Osteoblast (primary cell): ENCODE data around the gene SMG1. TPM values are rescaled to one million over a fixed set of nuclear protein-coding genes. Genes with fewer than 3 reads are reported as not detected.

Experiments
- DNase-seq: peaks from one replicate; pipeline ENCODE4 v3.0.0; 2011; ENCODE audit warnings: low spot score, mixed read lengths; ENCODE audit not compliant: insufficient read length; ENCODE audit errors: missing footprints
- H2AFZ ChIP-seq: 2 replicates; pipeline ENCODE4 v1.6.0; 2011; ENCODE audit warnings: mild to moderate bottlenecking, low read length
- H3K27ac ChIP-seq: 2 replicates; pipeline ENCODE4 v1.5.1; 2011; ENCODE audit warnings: mild to moderate bottlenecking, low read depth, low read length, moderate library complexity
- H3K27me3 ChIP-seq: 2 replicates; pipeline ENCODE4 v1.6.0; 2012; ENCODE audit warnings: mild to moderate bottlenecking, control low read depth, inconsistent platforms, low read length, moderate library complexity; ENCODE audit not compliant: insufficient read depth
- H3K36me3 ChIP-seq: 2 replicates; pipeline ENCODE4 v1.5.1; 2011; ENCODE audit warnings: mild to moderate bottlenecking, low read length, control low read depth, moderate library complexity; ENCODE audit not compliant: insufficient read depth
- H3K4me1 ChIP-seq: 2 replicates; pipeline ENCODE4 v1.5.1; 2011; ENCODE audit warnings: mild to moderate bottlenecking, low read length, control low read depth, moderate library complexity; ENCODE audit not compliant: insufficient read depth
- H3K4me2 ChIP-seq: 2 replicates; pipeline ENCODE4 v1.6.0; 2011; ENCODE audit warnings: mild to moderate bottlenecking, low read length; ENCODE audit not compliant: insufficient read depth
- H3K4me3 ChIP-seq: fragments of 200-600 bp; sonication (generic); 3 replicates; pipeline ENCODE4 v1.5.1; 2012; ENCODE audit warnings: mild to moderate bottlenecking, low read length, inconsistent platforms; ENCODE audit not compliant: insufficient read depth
- H3K79me2 ChIP-seq: 2 replicates; pipeline ENCODE4 v1.6.0; 2012; ENCODE audit warnings: mild to moderate bottlenecking, low read length, control low read depth, inconsistent platforms; ENCODE audit not compliant: insufficient read depth
- H3K9me3 ChIP-seq: 2 replicates; pipeline ENCODE4 v1.5.1; 2011; ENCODE audit warnings: low read depth, low read length, control low read depth
- H4K20me1 ChIP-seq: 2 replicates; pipeline ENCODE4 v1.6.0; 2012; ENCODE audit warnings: mild to moderate bottlenecking, low read length, control low read depth; ENCODE audit not compliant: insufficient read depth
- total RNA-seq: library from RNA; depleted of rRNA; stranded (reverse); fragments of >200 nt; gene quantifications from 2 replicates; pipeline ENCODE4 v1.2.3, GENCODE V29; 2012
- TF ChIP-seq, protein P1 (sequence below): IDR thresholded peaks from 2 replicates; pipeline ENCODE4 v1.5.1; 2011; ENCODE audit warnings: mild to moderate bottlenecking, low read depth, low read length, moderate library complexity; ENCODE audit errors: extremely low read depth

The SMG1 gene
- total RNA-seq, 1 donor, result 101 TPM

DNA sequence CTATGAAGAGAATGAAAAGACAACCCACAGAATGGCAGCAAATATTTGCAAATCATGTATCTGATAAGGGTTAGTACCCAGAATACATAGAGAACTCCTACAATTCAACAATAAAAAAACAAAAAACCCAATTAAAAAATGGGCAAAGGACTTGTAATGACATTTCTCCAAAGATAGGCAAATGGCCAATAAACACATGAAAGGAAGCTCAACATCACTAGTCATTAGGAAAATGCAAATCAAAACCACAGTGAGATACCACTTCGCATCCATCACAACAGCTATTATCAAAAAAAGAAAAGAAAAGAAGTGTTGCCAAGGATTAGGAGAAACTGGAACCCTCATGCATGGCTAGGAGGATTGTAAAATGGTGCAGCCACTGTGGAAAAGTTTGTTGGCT is 79.8 kb downstream of the SMG1 start:
- Histone ChIP-seq H3K79me2 (peaks cover 11% of the 10 kb centered on the region), H2AFZ (no peak overlapping the region), H3K9me3 (no peaks in the 10 kb centered on the region), H3K27ac (no peak overlapping the region), H3K27me3 (no peaks in the 10 kb centered on the region), H3K4me2 (no peak overlapping the region), H3K36me3 (peaks cover 80% of the 10 kb centered on the region), H3K4me1 (no peaks in the 10 kb centered on the region), H4K20me1 (no peaks in the 10 kb centered on the region), H3K4me3 (no peak overlapping the region)
- DNase-seq, result no peak
- TF ChIP-seq, protein P1, sequence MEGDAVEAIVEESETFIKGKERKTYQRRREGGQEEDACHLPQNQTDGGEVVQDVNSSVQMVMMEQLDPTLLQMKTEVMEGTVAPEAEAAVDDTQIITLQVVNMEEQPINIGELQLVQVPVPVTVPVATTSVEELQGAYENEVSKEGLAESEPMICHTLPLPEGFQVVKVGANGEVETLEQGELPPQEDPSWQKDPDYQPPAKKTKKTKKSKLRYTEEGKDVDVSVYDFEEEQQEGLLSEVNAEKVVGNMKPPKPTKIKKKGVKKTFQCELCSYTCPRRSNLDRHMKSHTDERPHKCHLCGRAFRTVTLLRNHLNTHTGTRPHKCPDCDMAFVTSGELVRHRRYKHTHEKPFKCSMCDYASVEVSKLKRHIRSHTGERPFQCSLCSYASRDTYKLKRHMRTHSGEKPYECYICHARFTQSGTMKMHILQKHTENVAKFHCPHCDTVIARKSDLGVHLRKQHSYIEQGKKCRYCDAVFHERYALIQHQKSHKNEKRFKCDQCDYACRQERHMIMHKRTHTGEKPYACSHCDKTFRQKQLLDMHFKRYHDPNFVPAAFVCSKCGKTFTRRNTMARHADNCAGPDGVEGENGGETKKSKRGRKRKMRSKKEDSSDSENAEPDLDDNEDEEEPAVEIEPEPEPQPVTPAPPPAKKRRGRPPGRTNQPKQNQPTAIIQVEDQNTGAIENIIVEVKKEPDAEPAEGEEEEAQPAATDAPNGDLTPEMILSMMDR, result no peak

DNA sequence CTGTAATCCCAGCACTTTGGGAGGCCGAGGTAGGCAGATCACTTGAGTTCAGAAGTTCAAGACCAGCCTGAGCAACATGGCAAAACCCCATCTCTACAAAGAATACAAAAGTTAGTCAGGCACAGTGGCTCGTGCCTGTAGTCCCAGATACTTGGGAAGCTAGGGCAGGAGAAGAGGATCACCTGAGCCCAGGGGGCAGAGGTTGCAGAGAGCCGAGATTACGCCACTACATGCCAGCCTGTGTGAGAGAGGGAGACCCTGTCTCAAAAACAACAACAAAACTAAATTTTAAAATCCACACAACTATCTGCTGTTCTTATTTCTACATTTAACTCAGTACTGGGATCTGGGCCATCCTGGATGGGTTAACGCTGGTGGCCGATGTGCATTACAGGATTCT is 83.6 kb downstream of the SMG1 start:
- no peak overlapping the region for H3K4me3 ChIP-seq
- H3K4me1 ChIP-seq, result no peaks in the 10 kb centered on the region
- H3K36me3 ChIP-seq, result peaks cover 69% of the 10 kb centered on the region
- DNase-seq, result no peak
- H3K27ac ChIP-seq, result no peak overlapping the region
- no peaks in the 10 kb centered on the region for H4K20me1 ChIP-seq
- H3K79me2 ChIP-seq, result peaks cover 11% of the 10 kb centered on the region
- H3K4me2 ChIP-seq, result no peak overlapping the region
- H3K9me3 ChIP-seq, result no peaks in the 10 kb centered on the region
- TF ChIP-seq, protein P1, result no peak
- H2AFZ ChIP-seq, result no peak overlapping the region
- no peaks in the 10 kb centered on the region for H3K27me3 ChIP-seq

DNA sequence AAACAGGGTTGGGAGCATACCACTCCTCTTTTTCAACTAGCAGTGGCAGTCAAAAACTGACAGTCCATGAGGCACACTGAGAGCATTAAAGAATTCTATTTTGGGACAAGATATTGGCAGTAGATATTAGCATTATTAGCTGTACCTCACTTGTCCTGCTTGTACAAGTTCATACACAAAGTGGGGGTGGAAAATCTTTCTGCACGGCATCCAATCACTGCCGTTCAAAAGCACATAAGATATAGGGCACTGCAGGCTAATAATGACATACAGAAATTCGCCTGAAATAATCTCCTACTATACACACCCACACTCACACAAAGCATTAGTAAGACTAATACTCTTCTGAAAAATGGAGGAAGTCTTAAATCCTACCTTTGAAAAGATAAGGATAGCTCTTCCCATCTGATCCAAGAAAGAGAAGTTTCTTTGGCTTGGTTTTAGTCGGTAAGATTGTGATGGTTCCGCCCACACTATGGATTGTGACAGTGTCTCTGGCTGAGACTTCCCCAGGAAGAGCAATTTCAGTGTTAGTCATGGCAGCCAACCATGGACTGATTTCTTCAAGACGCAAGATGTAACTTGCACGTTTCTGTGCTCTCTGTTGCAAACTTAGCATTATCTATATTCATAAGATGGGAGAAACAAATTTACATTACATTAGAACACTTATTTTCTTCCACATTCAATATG is 84.2 kb downstream of the SMG1 start:
- no peaks in the 10 kb centered on the region for H3K4me1 ChIP-seq
- H3K27me3 ChIP-seq, result no peaks in the 10 kb centered on the region
- no peak overlapping the region for H3K4me3 ChIP-seq
- no peak overlapping the region for H3K27ac ChIP-seq
- peaks cover 69% of the 10 kb centered on the region for H3K36me3 ChIP-seq
- TF ChIP-seq, protein P1, result no peak
- no peak overlapping the region for H2AFZ ChIP-seq
- DNase-seq, result no peak
- no peaks in the 10 kb centered on the region for H3K9me3 ChIP-seq
- H3K4me2 ChIP-seq, result no peak overlapping the region
- peaks cover 11% of the 10 kb centered on the region for H3K79me2 ChIP-seq
- H4K20me1 ChIP-seq, result no peaks in the 10 kb centered on the region

DNA sequence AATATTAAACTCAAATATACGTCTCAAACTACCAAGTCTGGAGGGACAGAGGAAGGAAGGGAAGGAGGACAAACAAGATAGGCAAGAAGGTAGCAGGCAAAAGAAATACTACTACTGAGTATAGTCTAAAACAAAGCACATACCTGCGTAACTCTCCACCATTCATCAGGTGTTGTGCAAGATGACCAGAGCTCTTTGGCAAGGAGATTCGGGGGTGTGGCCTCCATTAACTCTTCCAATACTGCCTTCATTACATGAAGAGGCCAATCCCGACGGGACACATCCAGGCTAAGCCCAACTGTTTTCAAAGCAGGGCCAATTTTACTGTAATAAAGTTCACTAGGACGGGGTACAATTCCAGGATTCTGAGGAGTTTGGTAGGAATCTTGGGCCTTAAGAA is 86.7 kb downstream of the SMG1 start:
- H3K27me3 ChIP-seq, result no peaks in the 10 kb centered on the region
- no peak overlapping the region for H3K27ac ChIP-seq
- DNase-seq, result no peak
- no peaks in the 10 kb centered on the region for H3K9me3 ChIP-seq
- no peaks in the 10 kb centered on the region for H3K4me1 ChIP-seq
- no peaks in the 10 kb centered on the region for H4K20me1 ChIP-seq
- H3K79me2 ChIP-seq, result peaks cover 5% of the 10 kb centered on the region
- H3K4me2 ChIP-seq, result no peak overlapping the region
- peaks cover 74% of the 10 kb centered on the region for H3K36me3 ChIP-seq
- no peak overlapping the region for H2AFZ ChIP-seq
- H3K4me3 ChIP-seq, result no peak overlapping the region
- TF ChIP-seq, protein P1, result no peak
